ENCODE data around the gene ABCB11.
"Not testable (repeated sequence)": the region's sequence is repeated elsewhere in the genome, so short reads cannot be mapped to it uniquely, and the experiment has no call there.

The ABCB11 gene

GRCh38 chr2:169042856-169043255 is 11.7 kb upstream of the ABCB11 start:
- DNase-seq (ENCODE audit: low read depth) = no peak

GRCh38 chr2:169041594-169041993 is 10.5 kb upstream of the ABCB11 start:
- no peak for DNase-seq (ENCODE audit: low read depth)

GRCh38 chr2:169039702-169040101 is 8.6 kb upstream of the ABCB11 start:
- DNase-seq (ENCODE audit: low read depth) = no peak

- no peak for DNase-seq (ENCODE audit: low read depth)
Measured at GRCh38 chr2:169038338-169038757, 7.2 kb upstream of the ABCB11 start.

GRCh38 chr2:169036736-169037440 is 5.8 kb upstream of the ABCB11 start:
- no peak for DNase-seq (ENCODE audit: low read depth)

GRCh38 chr2:169035887-169036286 is 4.8 kb upstream of the ABCB11 start:
- DNase-seq (ENCODE audit: low read depth) = no peak

GRCh38 chr2:169034984-169035544 is 3.9 kb upstream of the ABCB11 start:
- no peak for DNase-seq (ENCODE audit: low read depth)

GRCh38 chr2:169034256-169034655 is 3.1 kb upstream of the ABCB11 start:
- DNase-seq (ENCODE audit: low read depth) = no peak

GRCh38 chr2:169029341-169029740 is 1.8 kb downstream of the ABCB11 start:
- DNase-seq (ENCODE audit: low read depth) = no peak

- no peak for DNase-seq (ENCODE audit: low read depth)
Measured at GRCh38 chr2:169027234-169027633, 3.9 kb downstream of the ABCB11 start.

GRCh38 chr2:169026056-169026455 is 5.1 kb downstream of the ABCB11 start:
- DNase-seq (ENCODE audit: low read depth) = no peak

GRCh38 chr2:169023161-169023560 is 8.0 kb downstream of the ABCB11 start:
- DNase-seq (ENCODE audit: low read depth) = no peak

- no peak for DNase-seq (ENCODE audit: low read depth)
Measured at GRCh38 chr2:169018390-169018789, 12.7 kb downstream of the ABCB11 start.

GRCh38 chr2:169015943-169016342 is 15.2 kb downstream of the ABCB11 start:
- no peak for DNase-seq (ENCODE audit: low read depth)

GRCh38 chr2:169014780-169015179 is 16.3 kb downstream of the ABCB11 start:
- DNase-seq (ENCODE audit: low read depth) = no peak

- no peak for DNase-seq (ENCODE audit: low read depth)
Measured at GRCh38 chr2:169013628-169014026, 17.5 kb downstream of the ABCB11 start.

GRCh38 chr2:169012812-169013627 is 18.1 kb downstream of the ABCB11 start:
- no peak for DNase-seq (ENCODE audit: low read depth)

GRCh38 chr2:169012191-169012792 is 18.8 kb downstream of the ABCB11 start:
- not testable (repeated sequence) for DNase-seq (ENCODE audit: low read depth)

- no peak for DNase-seq (ENCODE audit: low read depth)
Measured at GRCh38 chr2:169011698-169012097, 19.4 kb downstream of the ABCB11 start.

- no peak for DNase-seq (ENCODE audit: low read depth)
Measured at GRCh38 chr2:169010633-169011460, 20.3 kb downstream of the ABCB11 start.

- no peak for DNase-seq (ENCODE audit: low read depth)
Measured at GRCh38 chr2:169009865-169010579, 21.1 kb downstream of the ABCB11 start.

Measured in activated T-cell treated with anti-CD3 and anti-CD28 coated beads for 24 hours (primary cell).